A673 (cell line): ENCODE measurements around the gene MYO18A. TPM values are rescaled to one million over a fixed set of nuclear protein-coding genes. Genes with fewer than 3 reads are reported as not detected.
A peak's percentile ranks its signal among the peaks of the same experiment; 100 is the strongest.

Experiments used
- BruUV-seq: library from RNA; stranded (reverse); fragments of 400-500 nt; replicated peaks from 2 replicates; lab custom pipeline; 2021; lab: Mats Ljungman, UMichigan
- CTCF ChIA-PET: fragments of 300-600 bp; sonication (Branson Sonifier 250); formaldehyde crosslinking; loops from one replicate; lab custom pipeline; 2022; ENCODE audit warnings: antibody characterized with exemption; lab: Charles Lee
- POLR2A ChIA-PET: fragments of 300-600 bp; sonication (Branson Sonifier 250); formaldehyde crosslinking; loops from one replicate; lab custom pipeline; 2022; ENCODE audit warnings: antibody characterized with exemption; ENCODE audit not compliant: low non-redundant PET; lab: Charles Lee
- DNase-seq: peaks from one replicate; pipeline ENCODE4 v3.0.0-alpha.2; 2015; ENCODE audit warnings: low spot score
- H3K27ac ChIP-seq: fragments of 200-600 bp; sonication (generic); 2 replicates; pipeline ENCODE4 v1.5.1; 2016; ENCODE audit warnings: mixed run types, low read depth, mild to moderate bottlenecking, mixed read lengths, antibody characterized with exemption, low read length; ENCODE audit not compliant: poor library complexity, severe bottlenecking
- H3K27me3 ChIP-seq: fragments of 200-600 bp; sonication (generic); replicated peaks from 2 replicates; pipeline ENCODE4 v1.6.1; 2017; ENCODE audit warnings: mixed run types, low read depth, mild to moderate bottlenecking, mixed read lengths, antibody characterized with exemption, low read length; ENCODE audit not compliant: insufficient read depth, poor library complexity
- H3K36me3 ChIP-seq: fragments of 200-600 bp; sonication (generic); 2 replicates; pipeline ENCODE4 v1.6.1; 2016; ENCODE audit warnings: mixed run types, mild to moderate bottlenecking, mixed read lengths, antibody characterized with exemption, low read length; ENCODE audit not compliant: insufficient read depth, poor library complexity, severe bottlenecking
- H3K4me1 ChIP-seq: fragments of 200-600 bp; sonication (generic); 2 replicates; pipeline ENCODE4 v1.6.1; 2017; ENCODE audit warnings: mixed run types, mild to moderate bottlenecking, mixed read lengths, antibody characterized with exemption, low read length; ENCODE audit not compliant: insufficient read depth, poor library complexity, severe bottlenecking
- H3K4me3 ChIP-seq: fragments of 200-600 bp; sonication (generic); 2 replicates; pipeline ENCODE4 v1.5.1; 2016; ENCODE audit warnings: low read depth, mixed run types, mild to moderate bottlenecking, mixed read lengths, low read length; ENCODE audit not compliant: poor library complexity, severe bottlenecking
- H3K9me3 ChIP-seq: fragments of 200-600 bp; sonication (generic); 2 replicates; pipeline ENCODE4 v1.6.1; 2016; ENCODE audit warnings: mixed run types, low read depth, mild to moderate bottlenecking, mixed read lengths, antibody characterized with exemption, low read length; ENCODE audit not compliant: poor library complexity, severe bottlenecking
- EZH2 ChIP-seq: fragments of 200-600 bp; sonication (generic); IDR thresholded peaks from 2 replicates; pipeline ENCODE4 v1.6.1; 2017; ENCODE audit warnings: borderline replicate concordance, low read depth, mild to moderate bottlenecking, mixed read lengths, antibody characterized with exemption, low read length; ENCODE audit not compliant: poor library complexity, severe bottlenecking
- intact Hi-C: fragments of 100-400 bp; cut with micrococcal nuclease; formaldehyde crosslinking; loops from one replicate; pipeline ENCODE4 v1.10.0; 2022; ENCODE audit not compliant: unreplicated experiment
- total RNA-seq: library from RNA; stranded (reverse); gene quantifications from 2 replicates; pipeline ENCODE4 v1.2.3, GENCODE V29; 2021
- TF ChIP-seq, protein P1 (sequence below): fragments of 300-800, 200-600 bp; sonication (generic); conservative IDR thresholded peaks from 2 replicates; pipeline ENCODE4 v1.5.1; 2017; ENCODE audit warnings: low read depth, mild to moderate bottlenecking, antibody characterized with exemption, low read length, moderate library complexity, mixed read lengths

MYO18A gene
- total RNA-seq, 1 experiment from 2014 or later = 26.6 TPM

DNA sequence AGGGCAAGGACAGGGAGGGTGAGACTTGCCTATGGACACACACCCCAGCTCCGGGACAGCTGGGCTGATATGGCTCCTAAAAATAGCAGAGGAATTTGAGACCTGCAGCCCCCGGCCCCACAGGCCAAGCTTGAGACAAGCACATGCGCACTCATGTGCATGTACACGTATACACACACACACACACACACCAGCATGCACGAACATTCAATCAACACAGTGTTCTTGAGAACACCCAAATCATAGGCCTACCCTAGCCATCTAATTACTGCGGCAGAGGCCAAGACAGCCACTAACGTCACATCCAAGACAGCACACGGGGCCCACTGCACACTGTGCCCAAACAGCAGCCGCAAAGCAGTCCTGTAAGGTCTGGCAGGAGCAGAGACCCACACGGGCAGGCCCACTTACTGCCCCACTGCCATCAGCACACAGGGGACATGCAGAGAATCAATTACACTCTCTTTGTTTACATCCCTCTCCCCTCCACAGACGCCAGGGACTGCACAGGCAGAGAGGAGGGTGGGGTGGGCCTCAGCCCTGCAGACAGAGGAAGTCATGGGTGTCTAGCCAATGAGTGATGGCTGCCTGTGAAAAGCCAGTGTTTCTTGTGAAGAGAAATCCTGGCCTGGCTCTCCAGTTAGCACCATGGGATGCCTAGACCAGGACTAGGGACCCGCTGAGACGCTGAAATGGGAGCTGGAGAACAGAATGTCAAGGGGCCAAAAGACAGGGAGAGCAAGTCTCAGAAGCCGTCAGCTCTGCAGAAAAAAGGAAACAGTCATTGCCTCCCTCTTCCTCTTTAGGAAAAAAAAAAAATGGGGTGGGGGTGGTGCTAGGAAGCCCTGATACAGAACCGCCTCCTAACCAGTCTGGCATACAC, 39.3 kb downstream of the MYO18A start:
- Histone ChIP-seq H3K27ac (peak overlapping the region; percentile 19), H3K4me1 (peaks cover 26% of the 10 kb centered on the region)
- CTCF ChIA-PET = interaction anchor here (0.5 to 1.3 kb wide), 4 partner anchors 17 to 298 kb away, joined by 3 to 11 read pairs (median 4); partner anchors contain the start of gene FAM222B

DNA sequence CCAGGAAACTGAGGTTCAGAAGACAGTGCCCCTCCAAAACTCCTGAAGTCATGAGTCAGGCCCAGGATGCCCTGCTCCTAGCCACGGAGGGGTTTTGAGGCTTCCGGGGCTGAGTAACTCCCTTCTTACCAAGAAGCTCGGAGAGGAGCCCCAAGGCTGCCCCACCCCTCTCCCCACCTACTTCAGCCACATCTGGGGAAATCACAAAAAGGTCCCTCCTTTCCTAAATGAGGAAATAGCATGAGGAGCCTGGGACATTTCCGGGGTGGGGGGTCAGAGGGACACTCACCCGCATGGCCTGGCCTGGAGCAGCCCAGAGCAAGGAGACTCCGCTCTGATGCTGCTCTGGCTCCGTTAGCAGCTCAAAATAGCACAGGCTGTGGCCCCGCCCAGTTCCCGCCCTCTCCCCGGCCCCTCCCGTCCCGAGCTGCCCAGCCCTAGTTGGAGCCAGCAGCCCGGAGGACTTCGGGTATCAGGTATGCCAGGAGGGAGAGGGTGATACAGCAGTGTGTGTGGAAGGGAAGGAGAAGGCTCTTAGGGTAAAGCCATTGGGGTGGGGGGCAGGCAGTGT, 40.1 kb downstream of the MYO18A start:
- TF ChIP-seq EZH2 = no peak
- TF ChIP-seq, protein P1, sequence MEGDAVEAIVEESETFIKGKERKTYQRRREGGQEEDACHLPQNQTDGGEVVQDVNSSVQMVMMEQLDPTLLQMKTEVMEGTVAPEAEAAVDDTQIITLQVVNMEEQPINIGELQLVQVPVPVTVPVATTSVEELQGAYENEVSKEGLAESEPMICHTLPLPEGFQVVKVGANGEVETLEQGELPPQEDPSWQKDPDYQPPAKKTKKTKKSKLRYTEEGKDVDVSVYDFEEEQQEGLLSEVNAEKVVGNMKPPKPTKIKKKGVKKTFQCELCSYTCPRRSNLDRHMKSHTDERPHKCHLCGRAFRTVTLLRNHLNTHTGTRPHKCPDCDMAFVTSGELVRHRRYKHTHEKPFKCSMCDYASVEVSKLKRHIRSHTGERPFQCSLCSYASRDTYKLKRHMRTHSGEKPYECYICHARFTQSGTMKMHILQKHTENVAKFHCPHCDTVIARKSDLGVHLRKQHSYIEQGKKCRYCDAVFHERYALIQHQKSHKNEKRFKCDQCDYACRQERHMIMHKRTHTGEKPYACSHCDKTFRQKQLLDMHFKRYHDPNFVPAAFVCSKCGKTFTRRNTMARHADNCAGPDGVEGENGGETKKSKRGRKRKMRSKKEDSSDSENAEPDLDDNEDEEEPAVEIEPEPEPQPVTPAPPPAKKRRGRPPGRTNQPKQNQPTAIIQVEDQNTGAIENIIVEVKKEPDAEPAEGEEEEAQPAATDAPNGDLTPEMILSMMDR = no peak
- Histone ChIP-seq H3K4me3 (no peak overlapping the region), H3K27me3 (no peaks in the 10 kb centered on the region), H3K9me3 (no peaks in the 10 kb centered on the region), H3K36me3 (no peaks in the 10 kb centered on the region), H3K27ac (peak overlapping the region; percentile 19), H3K4me1 (peaks cover 21% of the 10 kb centered on the region)
- peak; percentile 42 for DNase-seq
- intact Hi-C loops = no loop called here
- ChIA-PET POLR2A (interaction anchor here (0.6 kb wide), 1 partner anchor 63 kb away, joined by 3 read pairs; no protein-coding TSS in a partner anchor), CTCF (interaction anchor here (0.5 to 1.0 kb wide), 2 partner anchors 16 to 297 kb away, joined by 3 read pairs; partner anchors contain the start of gene FAM222B)
- BruUV-seq = no TSS peak

More for the DNA sequence above, 39.3 kb downstream of the MYO18A start:
- intact Hi-C loops = no loop called here
- H3K4me3 ChIP-seq = no peak overlapping the region
- TF ChIP-seq, protein P1 = no peak
- TF ChIP-seq EZH2 = no peak
- H3K27me3 ChIP-seq = no peaks in the 10 kb centered on the region
- no peaks in the 10 kb centered on the region for H3K36me3 ChIP-seq
- H3K9me3 ChIP-seq = no peaks in the 10 kb centered on the region
- POLR2A ChIA-PET = interaction anchor here (0.6 kb wide), 1 partner anchor 64 kb away, joined by 3 read pairs; no protein-coding TSS in a partner anchor
- peak; percentile 39 for DNase-seq
- no TSS peak for BruUV-seq

DNA sequence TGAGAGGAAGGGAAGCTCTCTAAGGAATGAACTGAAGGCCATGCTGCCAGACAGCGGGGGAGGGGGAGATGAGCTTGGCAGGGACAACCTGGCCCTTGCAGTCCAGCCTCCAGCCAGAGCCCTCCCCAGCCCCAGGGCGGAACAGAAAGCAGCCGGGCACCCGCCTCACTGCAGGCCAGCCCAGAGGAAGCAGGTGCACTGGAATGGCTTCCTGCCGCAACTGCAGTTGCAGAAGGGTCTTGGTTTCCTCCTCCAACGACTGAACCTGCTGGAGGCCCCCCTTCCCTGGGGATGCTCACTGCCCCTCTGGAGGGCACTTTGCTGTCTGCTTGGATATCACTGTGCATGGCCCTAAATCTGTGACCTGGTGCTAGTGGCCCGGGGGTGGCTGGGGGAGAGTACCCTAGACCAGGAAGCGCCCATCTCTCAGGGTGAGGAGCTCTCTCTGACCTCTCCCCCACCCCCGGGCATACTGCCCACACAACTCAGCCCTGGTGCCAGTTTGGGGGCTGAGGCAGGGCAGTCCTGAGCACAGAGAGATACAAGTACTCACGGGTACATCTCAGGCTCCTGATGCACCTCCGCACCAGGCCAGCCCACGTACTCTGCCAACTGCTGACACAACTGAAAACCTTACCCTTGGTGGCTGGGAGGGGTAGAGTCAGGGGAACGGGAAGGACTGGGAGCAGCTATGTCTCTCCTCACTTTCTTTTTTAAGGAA, 41.1 kb downstream of the MYO18A start:
- ChIA-PET CTCF (no interaction called here), POLR2A (no interaction called here)
- H3K27ac ChIP-seq = no peak overlapping the region
- no peak overlapping the region for H3K4me3 ChIP-seq
- no peaks in the 10 kb centered on the region for H3K9me3 ChIP-seq
- H3K27me3 ChIP-seq = no peaks in the 10 kb centered on the region
- no TSS peak for BruUV-seq
- H3K4me1 ChIP-seq = peaks cover 21% of the 10 kb centered on the region
- no peak for TF ChIP-seq EZH2
- TF ChIP-seq, protein P1 = no peak
- intact Hi-C loops = no loop called here
- H3K36me3 ChIP-seq = no peaks in the 10 kb centered on the region
- no peak for DNase-seq
